ENCODE results near the gene PEX6.

Gene PEX6

DNA sequence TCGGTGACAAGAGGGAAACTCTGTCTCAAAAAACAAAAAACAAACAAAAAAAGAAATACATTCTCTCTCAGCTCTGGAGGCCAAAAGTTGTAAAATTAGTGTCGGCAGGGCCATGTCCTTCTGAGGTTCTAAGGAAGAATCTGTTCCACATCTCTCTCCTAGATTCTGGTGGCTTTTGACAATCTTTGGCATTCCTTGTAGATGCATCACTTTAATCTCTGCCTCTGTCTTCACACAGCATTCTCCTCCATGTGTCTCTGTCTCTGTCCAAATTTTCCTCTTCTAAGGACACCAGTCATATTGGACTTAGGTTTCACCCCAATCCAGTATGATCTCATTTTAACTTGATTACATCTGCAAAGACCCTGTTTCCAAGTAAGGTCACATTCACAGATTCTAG, 14.5 kb upstream of the PEX6 start:
- Histone ChIP-seq H3K9me3 (ENCODE audit: severe bottlenecking) (no peaks in the 10 kb centered on the region), H3K27me3 (ENCODE audit: insufficient read depth, low read depth, severe bottlenecking) (no peaks in the 10 kb centered on the region), H3K36me3 (peaks cover 62% of the 10 kb centered on the region), H3K27ac (no peak overlapping the region), H3K4me3 (ENCODE audit: low read depth, low read length) (no peak overlapping the region)
- DNase-seq, result no peak
- TF ChIP-seq, protein P1, sequence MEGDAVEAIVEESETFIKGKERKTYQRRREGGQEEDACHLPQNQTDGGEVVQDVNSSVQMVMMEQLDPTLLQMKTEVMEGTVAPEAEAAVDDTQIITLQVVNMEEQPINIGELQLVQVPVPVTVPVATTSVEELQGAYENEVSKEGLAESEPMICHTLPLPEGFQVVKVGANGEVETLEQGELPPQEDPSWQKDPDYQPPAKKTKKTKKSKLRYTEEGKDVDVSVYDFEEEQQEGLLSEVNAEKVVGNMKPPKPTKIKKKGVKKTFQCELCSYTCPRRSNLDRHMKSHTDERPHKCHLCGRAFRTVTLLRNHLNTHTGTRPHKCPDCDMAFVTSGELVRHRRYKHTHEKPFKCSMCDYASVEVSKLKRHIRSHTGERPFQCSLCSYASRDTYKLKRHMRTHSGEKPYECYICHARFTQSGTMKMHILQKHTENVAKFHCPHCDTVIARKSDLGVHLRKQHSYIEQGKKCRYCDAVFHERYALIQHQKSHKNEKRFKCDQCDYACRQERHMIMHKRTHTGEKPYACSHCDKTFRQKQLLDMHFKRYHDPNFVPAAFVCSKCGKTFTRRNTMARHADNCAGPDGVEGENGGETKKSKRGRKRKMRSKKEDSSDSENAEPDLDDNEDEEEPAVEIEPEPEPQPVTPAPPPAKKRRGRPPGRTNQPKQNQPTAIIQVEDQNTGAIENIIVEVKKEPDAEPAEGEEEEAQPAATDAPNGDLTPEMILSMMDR (IDR thresholded peaks at IDR 0.05; ENCODE audit: low read depth, low read length), result no peak

DNA sequence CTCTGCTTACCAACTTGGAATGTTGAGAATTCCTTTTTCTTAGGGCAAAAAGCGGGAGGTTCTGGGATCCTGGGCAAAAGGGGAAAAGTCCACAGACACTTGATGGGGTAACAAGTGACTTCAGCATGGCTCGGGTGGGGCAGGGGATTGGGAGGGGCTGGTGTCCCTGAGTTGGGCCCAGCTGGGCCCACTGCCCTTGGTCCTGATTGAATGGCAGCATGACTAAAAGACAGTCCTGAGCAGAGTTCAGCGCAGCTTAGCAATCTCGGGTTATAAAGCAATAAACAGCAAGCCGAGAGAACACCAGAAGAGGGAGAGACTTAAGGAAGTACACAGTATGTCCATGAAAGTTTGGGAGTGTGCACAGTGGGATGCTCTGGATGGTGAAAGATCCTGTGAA, 10.9 kb upstream of the PEX6 start:
- Histone ChIP-seq H3K36me3 (peaks cover 80% of the 10 kb centered on the region), H3K9me3 (ENCODE audit: severe bottlenecking) (no peaks in the 10 kb centered on the region), H3K27me3 (ENCODE audit: insufficient read depth, low read depth, severe bottlenecking) (no peaks in the 10 kb centered on the region), H3K4me3 (ENCODE audit: low read depth, low read length) (no peak overlapping the region), H3K27ac (no peak overlapping the region)
- TF ChIP-seq, protein P1 (IDR thresholded peaks at IDR 0.05; ENCODE audit: low read depth, low read length), result no peak
- DNase-seq, result no peak

DNA sequence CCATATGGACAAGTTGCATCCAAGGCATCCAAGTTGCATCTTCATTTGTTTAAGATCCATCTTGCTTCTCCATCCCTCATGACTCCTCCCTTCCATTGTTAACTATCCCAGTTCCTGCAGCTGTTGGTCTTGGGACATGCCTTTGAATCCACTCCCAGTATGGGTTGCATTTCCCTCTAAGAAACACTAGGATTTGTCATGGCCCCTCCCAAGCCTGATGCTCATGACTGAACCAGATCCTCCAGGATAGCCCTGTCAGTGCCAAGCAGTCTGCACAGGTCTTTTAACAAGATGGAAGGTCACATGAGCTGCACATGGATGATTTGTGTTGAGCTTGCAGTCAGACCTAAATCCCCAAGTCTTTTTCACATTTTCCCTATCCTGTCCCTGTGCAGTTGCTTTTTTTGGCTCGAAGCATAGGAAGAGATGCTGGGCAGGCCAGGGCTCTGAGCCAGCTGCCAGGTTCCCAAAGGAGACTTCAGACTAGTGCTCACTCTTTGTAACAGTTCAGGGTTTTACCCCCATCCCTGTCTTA, 9.6 kb upstream of the PEX6 start:
- Histone ChIP-seq H3K9me3 (ENCODE audit: severe bottlenecking) (no peaks in the 10 kb centered on the region), H3K36me3 (peaks cover 71% of the 10 kb centered on the region), H3K27me3 (ENCODE audit: insufficient read depth, low read depth, severe bottlenecking) (no peaks in the 10 kb centered on the region), H3K27ac (no peak overlapping the region), H3K4me3 (ENCODE audit: low read depth, low read length) (no peak overlapping the region)
- no peak for DNase-seq
- TF ChIP-seq, protein P1 (IDR thresholded peaks at IDR 0.05; ENCODE audit: low read depth, low read length), result no peak

DNA sequence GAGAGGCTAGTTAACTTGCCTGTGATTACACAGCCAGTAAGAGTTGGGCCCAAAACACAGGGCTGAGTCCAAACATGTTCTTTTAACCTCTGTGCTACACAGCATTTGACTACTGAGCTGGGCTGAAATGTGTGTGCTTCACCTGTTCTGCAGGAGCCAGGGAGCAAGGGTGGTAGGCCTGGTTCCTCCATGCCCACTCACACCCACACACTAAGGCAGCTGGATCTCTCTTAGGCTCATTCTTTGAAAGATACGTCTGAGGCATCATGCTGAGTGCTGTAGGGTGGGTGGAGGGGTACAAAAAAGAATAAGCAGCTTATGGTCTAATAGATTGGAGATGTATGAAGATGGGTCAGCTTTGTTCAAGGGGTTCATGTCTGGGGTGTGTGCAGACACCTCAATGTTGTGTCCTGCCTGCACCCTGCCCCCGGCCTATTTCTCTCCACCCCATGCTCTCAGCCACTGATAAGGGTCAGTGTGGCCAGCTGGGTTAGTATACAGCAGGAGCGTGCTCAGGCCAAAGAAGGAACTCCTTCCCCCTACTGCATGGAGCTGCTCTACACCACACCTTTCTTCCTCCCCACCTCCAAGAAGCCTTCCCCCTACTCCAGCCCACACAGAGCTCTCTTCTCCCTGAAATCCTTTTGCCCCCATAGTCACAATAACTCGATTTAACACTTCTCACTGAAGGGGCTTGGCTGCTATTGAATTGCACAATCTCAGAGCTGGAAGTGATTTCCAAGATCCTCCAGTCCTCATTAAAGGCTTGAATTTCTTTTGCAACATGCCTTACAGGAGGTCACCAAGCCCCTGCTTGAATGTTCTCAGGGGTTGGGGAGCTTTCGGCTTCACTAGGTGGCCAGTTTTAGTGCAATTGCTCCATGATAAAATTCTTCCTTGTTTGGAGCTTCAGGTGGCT, 8.8 kb upstream of the PEX6 start:
- H3K36me3 ChIP-seq, result peaks cover 67% of the 10 kb centered on the region
- H3K27me3 ChIP-seq (ENCODE audit: insufficient read depth, low read depth, severe bottlenecking), result no peaks in the 10 kb centered on the region
- H3K9me3 ChIP-seq (ENCODE audit: severe bottlenecking), result no peaks in the 10 kb centered on the region
- DNase-seq, result no peak
- no peak overlapping the region for H3K27ac ChIP-seq
- TF ChIP-seq, protein P1 (IDR thresholded peaks at IDR 0.05; ENCODE audit: low read depth, low read length), result no peak
- no peak overlapping the region for H3K4me3 ChIP-seq (ENCODE audit: low read depth, low read length)

DNA sequence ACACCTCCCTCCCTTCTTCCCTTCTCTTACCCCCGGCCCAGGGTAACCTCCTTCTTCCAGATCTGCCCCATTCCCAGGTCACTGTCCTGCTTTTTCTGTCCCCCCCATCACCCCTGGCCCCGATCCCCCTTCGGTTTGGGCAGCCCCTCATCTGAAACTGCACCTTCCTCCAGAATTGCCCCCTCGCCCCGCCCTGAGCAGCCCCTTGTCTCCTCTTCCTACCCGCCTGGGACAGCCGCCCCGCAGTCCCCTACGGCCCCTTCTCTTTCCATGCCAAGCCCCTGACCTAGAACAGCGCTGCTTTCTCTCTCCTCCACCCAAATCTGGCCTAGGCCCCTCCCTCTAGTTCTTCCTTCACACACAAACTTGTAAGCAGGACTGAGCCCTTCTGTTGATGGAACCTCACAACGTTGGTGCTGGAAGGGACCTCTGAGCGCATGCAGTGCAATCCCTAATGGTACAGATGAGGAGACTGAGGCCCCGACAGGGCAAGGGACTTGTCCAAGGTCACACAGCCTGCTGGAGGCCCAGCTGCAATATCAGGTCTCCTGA, 6.0 kb upstream of the PEX6 start:
- H3K27ac ChIP-seq, result peak overlapping the region; percentile 88

More for the DNA sequence above, 6.0 kb upstream of the PEX6 start:
- DNase-seq, result no peak
- Histone ChIP-seq H3K4me3 (ENCODE audit: low read depth, low read length) (peak overlapping the region; percentile 88), H3K27me3 (ENCODE audit: insufficient read depth, low read depth, severe bottlenecking) (no peaks in the 10 kb centered on the region), H3K36me3 (peaks cover 43% of the 10 kb centered on the region), H3K9me3 (ENCODE audit: severe bottlenecking) (no peaks in the 10 kb centered on the region)
- TF ChIP-seq, protein P1 (IDR thresholded peaks at IDR 0.05; ENCODE audit: low read depth, low read length), result no peak
